Right lobe of liver (tissue), 4 donors: ENCODE data around the gene PTPRR.

Experiments
- POLR2A ChIP-seq: fragments of 450-650 bp; IDR thresholded peaks from one replicate; pipeline ENCODE4 v1.6.1; 2017; ENCODE audit warnings: antibody characterized with exemption, mild to moderate bottlenecking
- TF ChIP-seq, protein P1 (sequence below), 4 donors: fragments of 200-600 bp in 3 of 4; fragments of 450-650 bp in 1 of 4; IDR thresholded peaks; one replicate each; pipeline versions ENCODE4 v1.5.1 to v1.8.0; 2016 to 2022; ENCODE audit warnings: antibody characterized with exemption in 4 of 4, mild to moderate bottlenecking in 2 of 4
- donor health status: DM: no; HTN: no; CAD: no.
- donor health status: DM: no; HTN: no; CAD: no.
- donor health status: DM: no; HTN: yes; CAD: no.

GRCh38 chr12:70739756-70740155 lies 180.8 kb downstream of the PTPRR start:
- TF ChIP-seq, protein P1, sequence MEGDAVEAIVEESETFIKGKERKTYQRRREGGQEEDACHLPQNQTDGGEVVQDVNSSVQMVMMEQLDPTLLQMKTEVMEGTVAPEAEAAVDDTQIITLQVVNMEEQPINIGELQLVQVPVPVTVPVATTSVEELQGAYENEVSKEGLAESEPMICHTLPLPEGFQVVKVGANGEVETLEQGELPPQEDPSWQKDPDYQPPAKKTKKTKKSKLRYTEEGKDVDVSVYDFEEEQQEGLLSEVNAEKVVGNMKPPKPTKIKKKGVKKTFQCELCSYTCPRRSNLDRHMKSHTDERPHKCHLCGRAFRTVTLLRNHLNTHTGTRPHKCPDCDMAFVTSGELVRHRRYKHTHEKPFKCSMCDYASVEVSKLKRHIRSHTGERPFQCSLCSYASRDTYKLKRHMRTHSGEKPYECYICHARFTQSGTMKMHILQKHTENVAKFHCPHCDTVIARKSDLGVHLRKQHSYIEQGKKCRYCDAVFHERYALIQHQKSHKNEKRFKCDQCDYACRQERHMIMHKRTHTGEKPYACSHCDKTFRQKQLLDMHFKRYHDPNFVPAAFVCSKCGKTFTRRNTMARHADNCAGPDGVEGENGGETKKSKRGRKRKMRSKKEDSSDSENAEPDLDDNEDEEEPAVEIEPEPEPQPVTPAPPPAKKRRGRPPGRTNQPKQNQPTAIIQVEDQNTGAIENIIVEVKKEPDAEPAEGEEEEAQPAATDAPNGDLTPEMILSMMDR (IDR thresholded peaks at IDR 0.05): no peak
- TF ChIP-seq POLR2A: no peak
